Effector memory CD8-positive, alpha-beta T cell (primary cell): ENCODE results near the gene RASGRP1.

ENCODE experiments used
- ATAC-seq: fragments of 150-1000 bp; cut with Tn5 transposase; replicated peaks from 2 replicates; pipeline ENCODE4 v1.10.0; 2021; ENCODE audit warnings: mild to moderate bottlenecking, moderate library complexity
- DNase-seq, 3 experiments: peaks; one replicate each; pipeline ENCODE4 v3.0.0; 2021
- H3K27ac Mint-ChIP-seq, 2 donors: one replicate each; pipeline ENCODE4 v1.8.0; 2022; ENCODE audit warnings: mild to moderate bottlenecking in 2 of 2, mixed read lengths in 2 of 2, moderate library complexity in 2 of 2
- H3K27me3 Mint-ChIP-seq, 2 donors: one replicate each; pipeline ENCODE4 v1.8.0; 2022; ENCODE audit warnings: mixed read lengths in 2 of 2
- H3K36me3 Mint-ChIP-seq: one replicate; pipeline ENCODE4 v1.8.0; 2022; ENCODE audit warnings: mild to moderate bottlenecking, moderate library complexity, mixed read lengths; ENCODE audit not compliant: insufficient read depth
- H3K4me1 Mint-ChIP-seq, 2 donors: one replicate each; pipeline ENCODE4 v1.8.0; 2022; ENCODE audit warnings: low read depth in 2 of 2, mixed read lengths in 2 of 2
- H3K4me3 Mint-ChIP-seq, 2 donors: one replicate each; pipeline ENCODE4 v1.8.0; 2022; ENCODE audit warnings: mild to moderate bottlenecking in 2 of 2, mixed read lengths in 2 of 2, moderate library complexity in 2 of 2
- H3K9me3 Mint-ChIP-seq, 2 donors: one replicate each; pipeline ENCODE4 v1.8.0; 2022; ENCODE audit warnings: mixed read lengths in 2 of 2
- total RNA-seq, 9 experiments: gene quantifications; one replicate each; lab custom pipeline; 2026; lab: John Stamatoyannopoulos, UW

Gene RASGRP1
- 170 to 618 (median 314) reads per million in 9 experiments for total RNA-seq

DNA sequence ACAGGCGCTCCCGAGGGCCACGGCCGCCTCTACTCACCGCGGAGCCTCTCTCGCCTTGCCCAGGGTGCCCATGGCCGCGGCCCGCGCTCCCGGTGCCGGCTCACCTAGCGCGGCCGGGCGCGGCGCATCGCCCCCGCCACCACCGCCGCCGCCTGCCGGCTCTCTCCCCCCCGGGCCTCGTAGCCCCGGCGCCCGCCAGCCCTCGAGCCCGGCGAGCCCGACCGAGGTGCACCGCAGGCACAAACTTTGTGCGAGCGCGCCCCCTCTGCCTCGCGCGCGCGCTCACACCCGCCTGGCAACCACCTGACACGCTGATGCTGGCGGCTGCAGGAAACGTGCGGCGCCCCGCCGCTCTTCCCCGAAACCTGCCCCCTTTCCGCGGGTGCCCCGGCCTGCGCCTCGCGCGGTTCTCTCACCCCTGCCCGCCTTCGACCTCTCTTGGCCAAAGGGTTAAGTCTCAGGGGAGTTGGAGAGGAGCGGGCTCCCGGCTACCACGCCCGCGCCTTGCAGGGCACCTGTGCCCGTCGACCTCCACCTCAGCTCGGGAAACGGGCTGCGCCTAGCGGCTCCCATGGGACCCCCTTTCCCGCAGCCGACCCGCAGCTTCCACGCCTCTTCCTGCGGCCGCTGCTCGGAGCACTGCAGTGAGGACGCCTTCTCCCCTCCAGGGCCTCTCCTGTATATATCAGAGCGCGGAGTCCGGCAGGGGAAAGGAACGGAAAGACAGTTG lies at the start of gene RASGRP1:
TSS of gene RASGRP1 (minus strand) at position 258 of the 730 bp plus-strand sequence. CDS start at position 72, 186 bp downstream.
- H3K4me1 Mint-ChIP-seq, result peaks cover 49 to 52% of the 10 kb centered on the region in 2 donors
- H3K36me3 Mint-ChIP-seq, result peaks cover 44% of the 10 kb centered on the region
- DNase-seq, result peak; percentile 86 to 89 (median 86)
- ATAC-seq, result peak; percentile 82
- H3K27me3 Mint-ChIP-seq, result no peaks in the 10 kb centered on the region
- no peaks in the 10 kb centered on the region for H3K9me3 Mint-ChIP-seq
- H3K27ac Mint-ChIP-seq, result peak within 1 kb of the TSS; percentile 93 to 95
- H3K4me3 Mint-ChIP-seq, result peak within 1 kb of the TSS; percentile 96

DNA sequence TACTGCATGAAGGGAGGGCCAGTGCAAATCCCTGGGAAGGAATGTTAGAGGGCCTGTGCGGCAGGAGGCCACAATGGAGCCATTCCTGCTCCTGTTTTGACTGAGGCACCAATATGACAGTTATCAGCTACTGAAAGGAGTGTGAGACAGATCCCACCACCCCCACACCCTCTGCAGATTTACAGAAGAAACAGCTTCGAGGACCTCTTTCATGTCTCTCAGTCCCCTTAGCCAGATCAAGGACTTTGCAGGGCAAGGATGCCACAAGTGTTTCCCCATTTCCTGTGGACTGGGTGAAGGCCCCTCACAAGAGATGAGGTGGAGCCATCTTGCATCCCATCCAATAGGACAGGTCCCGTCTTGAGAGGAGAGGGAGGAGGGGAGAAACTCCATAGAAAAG lies 48.5 kb upstream of the RASGRP1 start:
- peaks cover 3% of the 10 kb centered on the region for H3K36me3 Mint-ChIP-seq

DNA sequence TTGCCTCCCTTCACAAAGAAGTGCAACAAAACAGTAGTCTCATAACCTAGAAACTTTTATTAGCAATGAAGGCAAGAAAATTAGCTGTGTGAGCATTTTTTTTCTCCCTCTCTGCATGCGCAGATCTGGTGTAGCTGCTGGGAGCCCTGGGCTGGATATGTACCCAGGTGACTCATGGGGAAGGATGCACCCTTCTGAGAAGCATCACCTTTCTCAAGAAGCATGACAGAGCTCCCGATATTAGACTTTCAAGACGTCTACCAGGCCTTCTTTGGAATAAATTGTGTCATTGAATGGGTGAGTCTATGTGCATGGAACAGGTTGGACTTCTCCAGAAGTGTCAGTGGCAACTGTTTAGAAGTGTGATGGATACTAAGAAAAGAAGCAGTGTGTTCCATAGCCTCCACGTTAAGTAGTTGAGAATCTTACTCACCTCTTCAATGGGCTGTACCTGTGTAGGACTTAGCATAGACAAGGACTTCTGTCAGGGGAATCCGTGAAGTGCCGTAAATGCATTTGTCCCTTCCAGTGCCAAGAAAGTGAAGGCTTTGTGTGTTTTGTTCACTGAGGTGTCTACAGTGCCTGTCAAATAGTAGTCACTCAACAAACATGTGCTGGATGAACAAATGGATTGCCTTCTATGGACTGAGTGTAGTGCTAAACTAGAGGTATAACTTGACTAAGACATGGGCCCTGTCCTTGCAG lies 47.7 kb upstream of the RASGRP1 start:
- Mint-ChIP-seq H3K4me3 (peak overlapping the region; percentile 59 to 71), H3K27ac (peak overlapping the region; percentile 88 to 90), H3K36me3 (peaks cover 3% of the 10 kb centered on the region)

More for the DNA sequence above, 48.5 kb upstream of the RASGRP1 start:
- no peaks in the 10 kb centered on the region for H3K9me3 Mint-ChIP-seq
- ATAC-seq, result no peak
- no peaks in the 10 kb centered on the region for H3K27me3 Mint-ChIP-seq
- no peak for DNase-seq
- H3K4me1 Mint-ChIP-seq, result peaks cover 43 to 54% of the 10 kb centered on the region in 2 donors
- H3K27ac Mint-ChIP-seq, result peak overlapping the region; percentile 88 to 90
- H3K4me3 Mint-ChIP-seq, result peak overlapping the region in 1 of 2 donors; percentile 59

DNA sequence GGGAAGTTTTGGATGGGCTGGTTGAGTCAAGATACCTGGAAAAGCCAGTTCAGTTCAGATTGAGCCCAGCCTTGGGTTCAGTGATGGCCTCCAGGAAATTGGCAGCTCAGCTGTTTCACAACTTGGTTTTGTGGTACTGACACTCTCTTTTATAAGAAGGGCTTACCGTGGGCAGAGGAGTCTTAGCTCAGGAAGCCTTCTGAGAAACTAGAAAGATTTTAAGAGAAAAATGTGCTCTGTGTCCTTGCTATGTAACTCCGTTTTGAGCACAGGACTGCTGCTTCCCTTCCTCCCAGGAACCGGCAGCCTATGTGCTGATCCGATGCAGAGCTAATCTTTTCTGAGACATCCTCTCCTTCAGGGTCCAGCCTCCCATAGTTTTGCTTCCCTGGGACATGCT lies 46.6 kb upstream of the RASGRP1 start:
- Mint-ChIP-seq H3K27me3 (no peaks in the 10 kb centered on the region), H3K27ac (peak overlapping the region; percentile 84 to 90), H3K9me3 (no peaks in the 10 kb centered on the region), H3K4me3 (peak overlapping the region; percentile 59 to 71), H3K4me1 (peaks cover 45 to 54% of the 10 kb centered on the region in 2 donors), H3K36me3 (peaks cover 3% of the 10 kb centered on the region)
- DNase-seq (peak; percentile 33 to 45 (median 33)), ATAC-seq (peak; percentile 89)

More for the DNA sequence above, 47.7 kb upstream of the RASGRP1 start:
- no peak for ATAC-seq
- Mint-ChIP-seq H3K4me1 (peaks cover 43 to 54% of the 10 kb centered on the region in 2 donors), H3K27me3 (no peaks in the 10 kb centered on the region), H3K9me3 (no peaks in the 10 kb centered on the region)
- DNase-seq, result no peak

DNA sequence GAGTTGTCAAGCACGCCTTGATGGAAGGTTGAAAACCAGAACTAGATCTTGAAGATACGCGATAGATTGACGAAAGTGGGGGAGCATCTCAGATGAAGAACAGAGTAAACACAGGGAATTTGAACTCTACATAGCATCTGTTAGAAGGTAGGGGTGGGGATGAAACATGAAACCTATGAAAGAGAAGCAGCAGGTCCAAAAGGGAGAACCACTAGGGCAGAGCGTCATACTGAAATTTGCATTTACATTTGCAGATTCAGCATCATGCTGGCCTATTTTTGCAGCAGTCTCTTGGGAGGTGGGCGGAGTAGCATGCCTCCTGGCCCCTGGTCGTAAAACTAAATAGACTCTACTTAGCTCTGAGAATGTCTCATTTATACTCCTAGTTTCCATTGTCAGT lies 46.1 kb upstream of the RASGRP1 start:
- H3K27me3 Mint-ChIP-seq, result no peaks in the 10 kb centered on the region
- H3K4me1 Mint-ChIP-seq, result peaks cover 45 to 54% of the 10 kb centered on the region in 2 donors
- peak; percentile 70 for ATAC-seq
- H3K4me3 Mint-ChIP-seq, result peak overlapping the region; percentile 59 to 71
- peak overlapping the region; percentile 84 to 90 for H3K27ac Mint-ChIP-seq
- peak in 1 of 3 experiments; percentile 14 for DNase-seq
- H3K36me3 Mint-ChIP-seq, result peaks cover 3% of the 10 kb centered on the region
- no peaks in the 10 kb centered on the region for H3K9me3 Mint-ChIP-seq

DNA sequence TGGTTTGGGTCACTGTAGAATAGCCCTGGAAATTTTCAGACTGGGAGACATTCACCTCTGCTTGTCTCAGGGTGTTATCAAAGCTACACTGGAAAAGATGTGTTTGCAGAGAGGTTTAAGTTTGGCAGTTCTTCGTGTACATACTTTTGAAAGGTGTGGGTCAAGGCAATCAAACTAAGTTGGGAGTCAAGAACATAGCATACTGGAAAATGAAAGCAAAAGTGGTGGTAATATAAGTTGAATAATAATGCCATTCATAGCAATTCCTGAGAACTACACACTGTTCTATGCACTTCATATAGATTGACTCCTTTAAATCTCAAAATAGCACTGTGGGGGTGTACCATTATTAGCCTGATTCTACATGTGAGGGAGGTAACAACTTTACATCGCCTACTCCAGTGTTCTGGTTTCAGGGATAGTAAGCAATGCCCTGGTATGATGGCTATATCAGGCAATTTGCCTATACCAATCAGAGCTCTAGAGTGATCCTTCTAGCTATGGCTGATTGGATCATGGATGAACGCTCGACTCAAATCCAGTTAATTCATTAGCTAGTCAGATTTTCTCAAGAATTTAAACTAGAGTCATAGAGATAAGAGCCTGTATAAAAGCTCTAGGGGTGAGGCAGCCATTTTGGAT lies 44.6 kb upstream of the RASGRP1 start:
- Mint-ChIP-seq H3K9me3 (no peaks in the 10 kb centered on the region), H3K4me3 (peak overlapping the region in 1 of 2 donors; percentile 32), H3K36me3 (peaks cover 7% of the 10 kb centered on the region), H3K4me1 (peaks cover 47 to 54% of the 10 kb centered on the region in 2 donors), H3K27me3 (no peaks in the 10 kb centered on the region), H3K27ac (no peak overlapping the region)
- ATAC-seq (no peak), DNase-seq (no peak)

DNA sequence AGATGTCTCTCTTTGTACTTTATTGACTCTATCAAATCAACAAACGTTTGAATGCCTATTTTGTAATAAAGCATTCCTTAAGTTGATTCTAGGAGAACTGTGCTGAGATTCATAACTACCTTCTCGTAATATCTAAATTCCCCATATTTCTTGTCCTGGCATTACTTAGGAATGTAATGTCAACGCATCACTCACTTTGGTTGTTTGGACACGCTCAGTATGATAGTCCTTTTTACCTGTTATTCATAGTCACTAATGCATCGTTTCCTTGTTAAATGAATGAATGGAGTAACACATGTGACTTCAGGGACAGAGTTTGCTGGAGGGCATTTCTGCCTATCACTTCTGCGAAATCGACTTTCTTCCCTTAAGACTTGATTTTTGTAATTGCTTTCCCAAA lies 44.1 kb upstream of the RASGRP1 start:
- H3K9me3 Mint-ChIP-seq, result no peaks in the 10 kb centered on the region
- DNase-seq (no peak), ATAC-seq (no peak)
- H3K27me3 Mint-ChIP-seq, result no peaks in the 10 kb centered on the region
- H3K4me1 Mint-ChIP-seq, result peaks cover 48 to 54% of the 10 kb centered on the region in 2 donors
- H3K4me3 Mint-ChIP-seq, result peak overlapping the region in 1 of 2 donors; percentile 32
- H3K27ac Mint-ChIP-seq, result no peak overlapping the region
- H3K36me3 Mint-ChIP-seq, result peaks cover 7% of the 10 kb centered on the region

DNA sequence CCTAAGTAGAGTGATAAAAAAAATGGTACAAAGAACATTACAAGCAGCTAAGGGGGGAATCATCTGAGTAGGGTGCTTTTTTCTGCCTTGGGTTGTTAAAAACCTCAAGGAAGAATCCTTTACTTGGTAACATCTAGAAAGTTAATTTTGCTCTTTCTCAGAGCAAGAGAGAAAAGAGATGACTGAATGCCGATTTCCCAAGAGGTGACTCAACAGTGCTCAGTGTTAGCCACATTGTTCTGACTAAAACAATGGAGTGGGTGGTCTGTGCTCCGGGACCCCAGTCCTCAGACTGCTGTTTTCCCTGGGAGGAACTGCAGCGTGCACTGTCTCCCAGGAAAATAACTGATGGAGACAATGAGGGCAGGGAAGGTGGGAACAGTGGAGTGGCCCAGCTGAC lies 41.1 kb upstream of the RASGRP1 start:
- no peak for ATAC-seq
- H3K27ac Mint-ChIP-seq, result no peak overlapping the region
- H3K36me3 Mint-ChIP-seq, result peaks cover 7% of the 10 kb centered on the region
- no peak for DNase-seq
- peaks cover 21 to 25% of the 10 kb centered on the region in 2 donors for H3K4me1 Mint-ChIP-seq
- H3K27me3 Mint-ChIP-seq, result no peaks in the 10 kb centered on the region
- no peaks in the 10 kb centered on the region for H3K9me3 Mint-ChIP-seq
- no peak overlapping the region for H3K4me3 Mint-ChIP-seq

DNA sequence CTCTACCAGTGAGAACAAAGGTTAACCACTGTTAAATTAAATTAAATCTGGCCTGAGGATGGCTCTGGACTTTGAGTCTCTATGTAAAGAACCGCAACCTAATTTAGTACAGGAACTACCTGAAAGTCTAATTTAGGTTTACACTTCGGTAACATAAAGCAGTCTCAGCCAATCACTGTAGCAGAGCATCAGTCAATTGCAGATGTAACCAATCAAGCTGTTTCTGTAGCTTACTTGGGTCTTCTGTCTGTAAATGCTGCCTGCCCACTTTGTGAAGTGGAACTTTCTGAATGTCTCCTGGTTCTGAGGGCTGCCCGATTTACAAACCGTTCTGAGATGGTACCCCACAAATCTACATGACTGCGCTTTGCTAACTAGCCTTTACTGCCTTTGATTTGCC lies 39.1 kb upstream of the RASGRP1 start:
- Mint-ChIP-seq H3K27ac (peak overlapping the region in 1 of 2 donors; percentile 25), H3K4me3 (no peak overlapping the region), H3K9me3 (no peaks in the 10 kb centered on the region), H3K27me3 (no peaks in the 10 kb centered on the region), H3K4me1 (peaks cover 4 to 7% of the 10 kb centered on the region in 2 donors), H3K36me3 (peaks cover 4% of the 10 kb centered on the region)
- DNase-seq (no peak), ATAC-seq (no peak)

DNA sequence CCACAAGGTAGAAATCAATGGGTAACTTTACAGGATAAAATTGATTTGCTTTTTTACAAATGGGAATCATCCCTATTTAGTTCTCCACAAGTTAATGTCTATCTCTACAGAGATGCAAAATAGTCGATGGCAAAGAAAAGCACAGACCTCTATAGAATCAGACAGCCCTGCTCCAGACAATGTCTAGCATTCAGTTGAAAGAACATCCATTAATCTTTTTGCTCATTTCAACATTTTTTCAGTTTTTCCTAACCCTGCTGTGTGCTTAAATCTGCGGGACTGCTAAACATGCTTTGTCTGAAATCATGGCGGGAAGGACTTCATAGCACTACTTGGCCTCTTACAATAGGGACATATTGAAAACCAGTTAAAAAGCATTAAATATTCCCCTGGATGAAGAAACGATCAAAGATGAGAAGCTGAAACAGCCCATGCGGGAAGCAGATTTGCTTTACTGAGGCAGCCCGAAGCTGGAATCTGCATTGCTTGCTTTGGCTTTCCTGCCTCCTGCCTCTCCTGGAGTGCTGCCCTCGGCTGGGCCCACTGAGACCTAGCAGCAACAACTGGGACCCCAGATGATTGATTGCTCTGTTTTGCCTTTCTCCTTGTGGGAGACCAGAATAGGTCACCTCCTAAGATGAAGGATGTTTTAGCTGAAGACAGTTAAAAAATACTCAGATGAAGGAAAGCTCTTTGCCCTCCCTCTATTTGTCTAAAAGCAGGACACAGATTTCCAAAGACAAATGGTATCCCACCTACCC lies 38.5 kb upstream of the RASGRP1 start:
- Mint-ChIP-seq H3K4me1 (peaks cover 0 to 5% of the 10 kb centered on the region in 2 donors), H3K4me3 (no peak overlapping the region), H3K27ac (no peak overlapping the region), H3K27me3 (no peaks in the 10 kb centered on the region), H3K9me3 (no peaks in the 10 kb centered on the region), H3K36me3 (peaks cover 4% of the 10 kb centered on the region)
- DNase-seq (no peak), ATAC-seq (no peak)

DNA sequence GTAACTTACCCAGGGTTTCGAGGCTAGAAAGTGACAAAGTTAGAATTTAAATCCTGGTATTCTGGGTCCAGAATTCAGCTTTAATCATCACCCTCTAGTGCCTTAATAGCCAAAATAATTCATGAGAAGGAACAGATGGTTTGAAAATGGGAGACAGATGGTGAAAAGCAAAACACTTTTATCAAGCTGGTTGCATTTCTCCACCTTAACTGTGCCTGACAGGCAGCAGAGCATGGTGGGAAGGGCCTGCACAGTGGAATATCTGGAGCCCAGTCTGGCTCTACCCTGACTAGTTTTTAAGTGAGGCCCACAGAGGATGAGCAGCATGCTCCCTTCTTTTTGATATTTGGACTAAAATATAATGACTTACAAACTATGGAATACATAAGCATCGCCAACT lies 35.6 kb upstream of the RASGRP1 start:
- ATAC-seq (no peak), DNase-seq (no peak)
- no peaks in the 10 kb centered on the region for H3K9me3 Mint-ChIP-seq
- H3K4me3 Mint-ChIP-seq, result no peak overlapping the region
- H3K27me3 Mint-ChIP-seq, result no peaks in the 10 kb centered on the region
- no peak overlapping the region for H3K27ac Mint-ChIP-seq
- peaks cover 4% of the 10 kb centered on the region for H3K36me3 Mint-ChIP-seq
- peaks cover 0 to 3% of the 10 kb centered on the region in 2 donors for H3K4me1 Mint-ChIP-seq

DNA sequence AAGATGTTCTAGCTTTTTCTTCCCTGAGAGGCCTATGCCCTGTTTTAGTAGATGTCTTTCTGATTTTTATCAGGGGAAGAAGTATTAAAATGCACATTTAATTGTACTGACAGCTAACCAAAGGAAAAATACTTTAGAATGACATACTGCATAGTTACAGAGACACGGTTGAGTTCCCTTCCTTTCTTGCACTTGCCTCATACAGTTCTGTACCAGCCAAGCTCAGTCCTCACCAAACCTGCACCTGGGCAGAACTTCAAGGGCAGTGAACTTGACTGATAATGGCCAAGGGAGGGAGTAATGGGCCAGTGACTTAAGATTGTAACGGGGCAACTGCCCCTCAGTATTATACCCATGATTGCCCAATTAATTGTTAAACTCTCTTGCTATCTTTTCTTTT lies 34.1 kb upstream of the RASGRP1 start:
- Mint-ChIP-seq H3K4me3 (no peak overlapping the region), H3K27ac (peak overlapping the region in 1 of 2 donors; percentile 32), H3K9me3 (no peaks in the 10 kb centered on the region), H3K27me3 (no peaks in the 10 kb centered on the region), H3K4me1 (peaks cover 0 to 4% of the 10 kb centered on the region in 2 donors), H3K36me3 (no peaks in the 10 kb centered on the region)
- DNase-seq (no peak), ATAC-seq (no peak)
